Vagina (tissue), 2 donors: Measurements from ENCODE around the gene RASA3.

Experiments
- POLR2A ChIP-seq, 2 donors: fragments of 450-650 bp; IDR thresholded peaks; one replicate each; pipeline ENCODE4 v1.6.1; 2017; ENCODE audit warnings: antibody characterized with exemption in 2 of 2, mild to moderate bottlenecking in 2 of 2, moderate library complexity in 2 of 2
- POLR2AphosphoS5 ChIP-seq, 2 donors: sonication (generic); formaldehyde crosslinking; IDR thresholded peaks; one replicate each; pipeline ENCODE4 v1.9.0; 2017; ENCODE audit warnings: antibody characterized with exemption in 2 of 2, mild to moderate bottlenecking in 2 of 2, low read depth in 1 of 2; ENCODE audit not compliant: insufficient read depth in 1 of 2
- TF ChIP-seq, protein P1 (sequence below), 3 experiments: fragments of 450-650 bp in 2 of 3; fragments of 200-600 bp in 1 of 3; sonication (generic) in 1 of 3; IDR thresholded peaks; one replicate each; pipeline ENCODE4 v1.5.1; 2017 to 2019; ENCODE audit warnings: antibody characterized with exemption in 3 of 3, mild to moderate bottlenecking in 2 of 3, moderate library complexity in 2 of 3

DNA sequence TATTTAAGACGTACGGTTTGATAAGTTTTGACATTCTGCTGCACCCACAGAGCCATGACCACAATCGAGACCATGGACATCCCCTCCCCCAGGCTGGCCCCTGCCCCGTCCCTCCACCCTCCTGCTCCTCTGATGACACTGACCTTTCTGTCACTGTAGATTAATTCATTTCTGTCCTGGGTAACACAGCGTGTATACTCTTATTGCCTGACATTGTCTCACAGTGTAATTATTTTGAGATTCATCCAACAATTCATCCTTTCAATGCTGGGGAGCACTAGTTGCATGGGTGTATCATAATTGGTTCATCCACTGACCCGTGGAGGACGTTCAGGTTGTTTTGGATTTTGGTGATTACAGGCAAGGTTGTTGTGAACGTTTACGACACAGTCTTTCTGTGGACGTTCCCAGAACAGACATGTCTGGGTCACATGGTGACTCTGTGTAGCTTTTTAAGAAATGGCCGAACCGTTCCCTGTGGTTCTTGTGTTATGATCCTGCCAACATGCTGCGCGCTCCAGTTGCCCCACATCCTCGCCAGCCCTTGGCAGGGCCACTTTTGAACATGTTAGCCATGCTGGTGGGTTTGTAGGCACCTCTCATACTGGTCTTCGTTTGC is 200.5 kb downstream of the RASA3 start:
- TF ChIP-seq, protein P1, sequence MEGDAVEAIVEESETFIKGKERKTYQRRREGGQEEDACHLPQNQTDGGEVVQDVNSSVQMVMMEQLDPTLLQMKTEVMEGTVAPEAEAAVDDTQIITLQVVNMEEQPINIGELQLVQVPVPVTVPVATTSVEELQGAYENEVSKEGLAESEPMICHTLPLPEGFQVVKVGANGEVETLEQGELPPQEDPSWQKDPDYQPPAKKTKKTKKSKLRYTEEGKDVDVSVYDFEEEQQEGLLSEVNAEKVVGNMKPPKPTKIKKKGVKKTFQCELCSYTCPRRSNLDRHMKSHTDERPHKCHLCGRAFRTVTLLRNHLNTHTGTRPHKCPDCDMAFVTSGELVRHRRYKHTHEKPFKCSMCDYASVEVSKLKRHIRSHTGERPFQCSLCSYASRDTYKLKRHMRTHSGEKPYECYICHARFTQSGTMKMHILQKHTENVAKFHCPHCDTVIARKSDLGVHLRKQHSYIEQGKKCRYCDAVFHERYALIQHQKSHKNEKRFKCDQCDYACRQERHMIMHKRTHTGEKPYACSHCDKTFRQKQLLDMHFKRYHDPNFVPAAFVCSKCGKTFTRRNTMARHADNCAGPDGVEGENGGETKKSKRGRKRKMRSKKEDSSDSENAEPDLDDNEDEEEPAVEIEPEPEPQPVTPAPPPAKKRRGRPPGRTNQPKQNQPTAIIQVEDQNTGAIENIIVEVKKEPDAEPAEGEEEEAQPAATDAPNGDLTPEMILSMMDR (IDR thresholded peaks at IDR 0.05): no peak
- TF ChIP-seq POLR2AphosphoS5 (IDR thresholded peaks at IDR 0.05; ENCODE audit: insufficient read depth in 1 of 2, low read depth in 1 of 2) (no peak), POLR2A (IDR thresholded peaks at IDR 0.05) (no peak)
